ENCODE data around the gene NUBPL.
"Not testable (repeated sequence)": the region's sequence is repeated elsewhere in the genome, so short reads cannot be mapped to it uniquely, and the experiment has no call there.

Gene NUBPL

DNA sequence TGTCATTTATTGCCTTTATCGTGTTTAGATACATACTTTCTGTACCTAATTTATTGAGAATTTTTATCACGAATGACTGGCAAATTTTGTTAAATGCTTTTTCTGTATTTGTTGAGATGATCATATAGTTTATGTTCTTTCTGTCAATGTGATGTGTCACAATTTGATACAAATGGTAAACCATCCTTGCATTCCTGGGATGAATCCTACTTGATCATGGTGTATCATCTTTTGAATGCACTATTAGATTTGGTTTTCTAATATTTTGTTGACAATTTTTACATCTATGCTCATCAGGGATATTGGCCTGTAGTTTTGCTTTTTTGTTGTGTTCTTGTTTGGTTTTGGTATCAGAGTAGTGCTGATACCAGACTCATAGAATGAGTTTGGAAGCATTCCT lies 185.1 kb downstream of the NUBPL start:
- DNase-seq (ENCODE audit: low spot score) = no peak

DNA sequence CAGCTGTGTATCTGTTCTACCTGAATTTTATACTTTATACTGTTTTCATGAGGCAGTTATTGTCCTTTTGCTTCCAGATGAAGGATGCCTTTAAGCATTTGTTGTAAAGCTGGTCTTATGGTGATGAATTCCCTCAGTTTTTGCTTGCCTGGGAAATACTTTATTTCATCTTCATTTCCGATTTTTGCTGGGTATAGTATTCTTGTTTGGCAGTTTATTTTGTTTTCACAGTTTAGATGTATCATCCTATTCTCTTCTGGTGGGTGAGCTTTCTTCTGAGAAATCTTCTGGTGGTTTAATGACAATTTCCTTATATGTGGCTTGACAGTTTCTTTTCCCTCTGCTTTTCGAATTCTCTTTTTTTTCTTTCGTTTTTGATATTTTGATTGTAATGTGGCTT lies 188.1 kb downstream of the NUBPL start:
- DNase-seq (ENCODE audit: low spot score) = no peak

DNA sequence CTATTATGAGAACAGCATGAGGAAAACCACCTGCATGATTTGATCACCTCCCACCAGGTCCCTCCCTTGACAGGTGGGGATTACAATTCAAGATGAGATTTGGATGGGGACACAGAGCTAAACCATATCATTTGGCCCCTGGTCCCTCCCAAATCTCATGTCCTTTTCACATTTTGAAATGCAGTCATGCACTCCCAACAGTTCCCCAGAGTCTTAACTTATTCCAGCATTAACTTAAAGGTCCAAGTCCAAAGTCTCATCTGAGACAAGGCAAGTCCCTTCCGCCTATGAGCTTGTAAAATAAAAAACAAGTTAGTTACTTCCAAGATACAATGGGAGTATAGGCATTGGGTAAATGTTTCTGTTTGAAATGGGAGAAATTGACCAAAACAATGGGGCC lies 189.8 kb downstream of the NUBPL start:
- not testable (repeated sequence) for DNase-seq (ENCODE audit: low spot score)

DNA sequence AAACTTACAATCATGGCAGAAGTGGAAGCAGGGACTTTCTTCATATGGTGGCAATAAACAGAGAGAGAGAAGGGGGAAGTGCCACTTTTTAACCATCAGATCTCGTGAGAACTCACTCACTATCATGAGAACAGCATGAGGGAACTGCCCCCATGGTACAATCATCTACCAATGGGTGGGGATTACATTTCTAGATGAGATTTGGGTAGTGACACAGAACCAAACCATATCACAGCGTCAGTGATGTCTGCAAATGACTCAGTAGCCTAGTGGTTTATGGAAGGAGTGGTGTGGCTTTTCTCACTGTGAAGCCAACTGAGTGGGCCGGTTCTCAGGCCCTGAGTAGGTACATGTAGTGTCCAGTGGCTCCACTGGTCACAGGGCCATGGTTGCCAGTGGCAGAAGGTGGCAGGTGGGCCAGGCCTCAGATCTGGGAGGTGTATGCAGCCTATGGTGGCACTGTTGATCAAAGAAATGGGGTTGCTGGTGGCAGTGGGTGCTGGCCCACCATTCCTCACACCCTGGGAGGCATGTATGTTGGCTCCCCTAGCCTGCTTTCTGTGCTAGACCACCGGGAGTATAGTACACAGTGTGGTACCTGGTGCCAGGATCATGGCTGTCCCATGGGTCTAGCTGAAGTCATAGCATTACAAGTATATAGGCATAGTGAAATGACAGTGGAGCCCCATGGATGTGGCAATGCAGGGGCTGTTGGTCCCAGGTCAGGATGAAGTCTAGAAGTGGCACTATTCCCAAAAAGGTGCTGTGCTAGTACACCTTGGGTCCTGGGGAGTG lies 191.9 kb downstream of the NUBPL start:
- DNase-seq (ENCODE audit: low spot score) = no peak

DNA sequence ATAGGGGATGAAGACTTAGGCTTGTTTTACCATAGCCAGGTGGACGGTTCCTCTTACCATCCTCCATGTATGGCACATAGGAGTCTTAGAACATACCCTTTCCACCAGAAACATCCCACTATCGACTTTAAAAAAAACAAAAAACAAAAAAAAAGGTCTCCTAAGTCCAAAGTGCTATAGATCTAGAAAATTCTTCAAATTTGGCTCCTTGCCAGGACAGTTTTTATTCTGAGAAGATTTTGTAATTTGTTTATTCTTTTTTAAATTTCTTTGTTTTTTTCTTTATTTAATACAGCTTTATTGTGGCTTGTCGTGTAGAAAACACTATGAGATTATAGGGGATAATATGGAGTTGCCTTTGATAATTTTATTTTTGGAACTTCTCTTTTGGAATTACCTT lies 197.7 kb downstream of the NUBPL start:
- no peak for DNase-seq (ENCODE audit: low spot score)

DNA sequence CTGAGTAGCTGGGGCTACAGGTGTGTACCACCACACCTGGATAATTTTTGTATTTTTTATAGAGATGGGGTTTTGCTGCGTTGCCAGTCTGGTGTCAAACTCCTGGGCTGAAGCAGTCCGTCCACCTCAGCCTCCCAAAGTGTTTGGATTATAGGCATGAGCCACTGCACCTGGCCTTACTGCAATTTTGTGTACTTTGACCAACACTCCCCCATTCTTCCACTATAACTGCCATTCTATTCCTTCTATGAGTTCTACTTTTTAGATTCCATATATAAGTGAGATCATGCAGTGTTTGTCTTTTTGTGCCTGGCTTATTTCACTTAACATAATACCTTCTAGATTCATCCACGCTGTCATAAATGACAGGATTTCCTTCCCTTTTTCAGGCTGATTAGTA lies 199.1 kb downstream of the NUBPL start:
- DNase-seq (ENCODE audit: low spot score) = no peak

DNA sequence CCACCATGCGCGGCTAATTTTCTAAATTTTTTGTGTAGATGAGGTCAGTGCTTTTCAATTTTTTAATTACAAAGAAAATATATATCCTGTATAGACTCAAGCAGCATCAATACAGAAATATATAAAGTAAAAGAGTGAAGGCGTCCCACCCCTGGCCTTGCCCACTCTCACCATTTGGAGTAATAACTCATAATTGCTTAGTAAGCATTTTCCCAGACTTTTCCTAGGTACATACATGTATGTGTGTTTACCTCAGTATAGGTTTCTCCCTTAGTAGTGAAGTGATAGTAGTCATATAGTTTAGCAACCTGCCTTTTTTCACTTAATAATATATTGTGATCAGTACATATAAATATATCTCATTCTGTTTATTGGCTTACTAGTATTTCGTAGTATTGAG lies 200.1 kb downstream of the NUBPL start:
- DNase-seq (ENCODE audit: low spot score) = no peak

DNA sequence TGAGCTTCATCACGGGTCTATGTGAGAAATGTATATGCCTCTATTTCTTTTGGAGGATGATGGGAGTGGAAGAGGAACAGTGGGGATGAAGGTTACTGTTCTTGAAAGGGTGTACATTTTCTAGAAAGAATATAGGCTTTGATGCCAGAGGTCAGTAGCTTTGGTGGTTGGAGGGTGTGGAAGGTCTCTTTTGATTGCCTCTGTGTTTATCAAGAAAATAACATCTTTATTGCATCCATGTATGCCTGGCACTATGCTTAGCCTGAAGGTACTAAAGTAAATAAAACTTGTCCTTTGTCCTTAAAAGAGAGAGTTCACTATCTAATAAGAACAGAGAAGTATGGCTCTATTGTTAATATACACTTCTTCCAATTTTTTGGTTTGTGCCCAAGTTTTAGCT lies 201.8 kb downstream of the NUBPL start:
- no peak for DNase-seq (ENCODE audit: low spot score)

DNA sequence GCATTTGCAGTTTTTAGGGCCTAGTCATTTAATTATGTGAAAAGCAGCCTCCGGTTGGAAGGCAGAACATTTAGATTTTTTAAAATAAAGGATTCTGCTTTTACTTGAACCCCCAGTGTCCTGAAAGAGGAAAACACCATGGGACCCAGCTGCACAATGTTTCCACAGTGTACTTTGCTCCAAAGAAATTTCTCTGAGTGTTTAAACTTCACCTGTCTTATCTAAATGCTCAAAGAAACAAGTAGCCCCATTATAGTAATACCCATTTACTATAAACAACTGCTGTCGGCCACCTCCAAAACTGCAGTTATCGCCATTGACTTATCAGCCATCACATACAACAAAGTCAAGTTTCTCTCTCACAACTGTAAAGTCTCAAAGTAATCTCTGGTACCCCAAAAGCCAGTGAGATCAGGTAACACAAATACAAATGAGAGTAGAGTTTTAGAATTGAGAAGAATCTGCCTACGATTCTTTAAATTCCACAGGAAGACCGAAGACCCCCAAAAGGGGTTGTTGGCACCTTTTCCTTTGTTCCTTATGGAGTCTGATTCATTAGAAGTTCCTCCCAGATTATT lies 205.2 kb downstream of the NUBPL start:
- DNase-seq (ENCODE audit: low spot score) = no peak

DNA sequence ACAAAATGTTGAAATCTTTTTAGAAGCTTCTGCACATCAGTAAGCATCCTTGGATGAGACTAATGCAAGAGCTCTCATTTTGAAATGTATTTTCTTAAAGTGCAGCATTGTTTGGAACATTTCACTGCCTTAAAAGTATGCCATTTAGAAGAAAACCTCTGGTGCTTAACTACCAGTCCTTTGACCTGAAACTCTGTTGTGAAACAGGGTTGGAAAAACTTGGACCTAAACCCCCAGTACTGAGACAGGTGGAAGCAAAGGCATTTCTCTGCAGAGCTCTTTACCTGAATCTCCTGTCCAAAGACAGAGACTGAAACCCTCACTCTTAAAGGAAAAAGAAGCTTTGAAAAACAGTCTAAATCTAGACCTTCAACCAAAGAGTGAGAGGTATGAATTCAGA lies 207.2 kb downstream of the NUBPL start:
- DNase-seq (ENCODE audit: low spot score) = no peak

DNA sequence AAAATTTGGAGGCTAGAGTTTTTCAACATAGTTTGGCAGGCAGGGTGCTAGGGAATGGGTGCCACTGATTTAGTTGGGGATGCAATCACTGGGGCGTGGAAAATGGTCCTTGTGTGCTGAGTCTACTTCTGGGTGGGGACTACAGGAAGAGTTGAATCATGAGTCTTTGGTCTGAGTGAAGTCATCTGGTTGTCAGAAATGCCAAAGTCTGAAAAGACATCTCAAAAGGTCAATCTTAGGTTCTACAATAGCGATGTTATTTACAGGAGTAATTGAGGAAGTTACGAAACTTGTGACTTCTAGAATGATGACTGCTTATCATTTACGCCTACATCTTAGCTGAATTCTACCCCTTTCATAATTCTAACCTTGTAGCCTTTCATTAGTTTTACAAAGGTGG lies 209.1 kb downstream of the NUBPL start:
- DNase-seq (ENCODE audit: low spot score) = no peak

DNA sequence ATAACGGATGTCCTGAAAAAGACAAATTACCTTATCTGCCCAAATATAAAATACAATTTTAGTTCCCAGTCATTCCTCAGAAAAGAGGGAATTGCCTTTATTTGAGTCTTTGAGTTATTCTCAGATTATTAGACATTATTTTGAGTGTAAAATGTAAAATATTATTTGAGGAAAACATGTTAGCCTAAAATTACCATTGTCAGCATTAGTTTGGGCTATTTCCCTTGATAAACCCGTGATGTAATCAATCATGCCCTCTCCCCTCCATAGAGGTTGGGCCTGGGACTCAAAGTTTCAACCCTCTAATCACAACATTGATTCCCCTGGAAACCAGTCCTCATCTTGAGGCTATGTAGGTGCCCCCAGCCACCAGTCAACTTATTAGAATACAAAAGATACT lies 213.4 kb downstream of the NUBPL start:
- DNase-seq (ENCODE audit: low spot score) = no peak

DNA sequence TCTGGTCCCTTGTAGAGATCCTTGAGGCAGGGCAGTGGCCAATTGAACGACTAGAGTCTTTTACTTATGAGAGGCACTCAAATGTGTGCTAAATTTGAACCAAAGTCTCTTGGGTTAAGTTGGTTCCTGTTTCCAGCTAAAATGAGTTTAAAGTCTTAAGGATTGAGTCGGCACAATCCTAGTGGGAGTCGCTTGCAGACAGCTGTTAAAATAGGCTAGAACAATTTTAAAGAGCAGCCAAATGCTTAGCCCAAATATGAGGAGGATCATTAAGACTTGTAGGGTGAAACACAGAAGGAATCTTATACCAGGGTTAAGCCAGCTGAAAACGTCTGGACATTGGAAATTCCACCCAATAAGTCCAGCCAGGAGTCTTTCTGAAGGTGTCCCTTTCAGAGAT lies 216.1 kb downstream of the NUBPL start:
- DNase-seq (ENCODE audit: low spot score) = no peak

DNA sequence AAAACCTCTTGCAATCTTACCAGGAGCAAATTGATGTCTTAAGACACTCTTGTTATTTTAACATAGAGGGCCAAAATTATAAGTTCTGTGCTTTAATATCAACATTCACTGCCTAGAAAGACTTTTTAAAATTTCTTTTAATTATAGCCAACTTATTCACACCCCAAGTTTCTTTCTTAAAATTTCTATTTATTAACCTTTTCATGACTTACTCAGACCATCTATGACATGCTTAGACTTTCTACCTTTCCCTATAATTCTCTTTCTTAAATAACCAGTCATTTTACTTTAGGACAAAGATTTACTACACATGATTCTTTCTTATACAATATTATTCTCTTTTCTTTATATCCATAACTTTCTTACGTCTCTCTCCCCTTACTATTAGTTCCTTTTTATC lies 220.4 kb downstream of the NUBPL start:
- peak; percentile 1 for DNase-seq (ENCODE audit: low spot score)

DNA sequence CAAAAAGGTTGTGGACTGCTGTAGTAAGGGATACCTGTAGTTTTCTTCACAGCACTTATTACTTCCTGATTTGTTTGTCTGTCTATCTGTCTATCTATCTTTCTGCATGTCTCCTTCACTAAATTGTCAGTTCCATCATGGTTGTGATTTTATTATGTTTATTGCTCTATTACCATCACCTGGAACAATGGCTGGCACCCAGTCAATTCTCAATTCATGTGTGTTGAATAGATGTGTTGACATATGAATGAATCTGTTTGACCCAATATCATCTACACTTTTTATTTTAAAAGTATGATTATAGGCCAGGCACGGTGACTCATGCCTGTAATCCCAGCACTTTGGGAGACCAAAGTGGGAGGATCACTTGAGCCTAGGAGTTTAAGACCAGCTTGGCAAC lies 224.4 kb downstream of the NUBPL start:
- no peak for DNase-seq (ENCODE audit: low spot score)

DNA sequence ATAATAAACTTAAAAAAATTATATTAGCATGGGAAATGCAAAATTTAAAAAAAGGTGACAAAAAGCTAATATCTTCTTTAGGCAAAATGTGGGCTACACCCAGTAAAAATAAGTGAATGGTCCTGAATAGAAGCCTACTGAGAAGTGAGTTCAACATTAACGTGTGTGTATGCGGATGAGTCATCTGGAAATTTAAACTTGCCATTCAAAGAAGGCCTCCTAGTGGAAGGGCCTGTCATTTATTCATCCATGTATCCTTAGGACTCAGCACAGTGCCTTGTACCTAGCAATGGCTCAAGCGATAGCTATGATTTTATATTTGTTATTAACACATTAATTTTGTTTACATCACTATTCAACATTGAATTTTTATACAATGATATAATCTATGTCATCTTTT lies 226.2 kb downstream of the NUBPL start:
- no peak for DNase-seq (ENCODE audit: low spot score)

DNA sequence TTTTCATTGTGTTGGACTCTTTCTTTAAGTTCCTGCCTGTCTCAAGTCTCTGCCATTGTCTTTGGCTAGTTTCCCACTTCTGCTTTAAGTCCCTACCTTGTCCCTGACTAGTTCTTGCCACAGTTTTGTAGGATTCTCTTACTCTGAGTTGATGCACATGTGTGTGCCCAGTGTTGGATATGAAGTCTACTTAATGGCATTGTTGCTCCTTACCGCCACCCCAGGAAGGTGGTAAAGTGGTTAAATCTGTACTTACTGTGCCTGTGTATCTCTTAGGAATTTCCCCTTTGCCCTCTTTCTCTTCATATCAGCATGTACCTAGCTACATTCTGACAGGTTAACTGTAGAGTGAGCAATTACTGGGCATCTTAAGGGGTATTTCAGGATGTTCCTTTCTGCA lies 227.1 kb downstream of the NUBPL start:
- DNase-seq (ENCODE audit: low spot score) = no peak

DNA sequence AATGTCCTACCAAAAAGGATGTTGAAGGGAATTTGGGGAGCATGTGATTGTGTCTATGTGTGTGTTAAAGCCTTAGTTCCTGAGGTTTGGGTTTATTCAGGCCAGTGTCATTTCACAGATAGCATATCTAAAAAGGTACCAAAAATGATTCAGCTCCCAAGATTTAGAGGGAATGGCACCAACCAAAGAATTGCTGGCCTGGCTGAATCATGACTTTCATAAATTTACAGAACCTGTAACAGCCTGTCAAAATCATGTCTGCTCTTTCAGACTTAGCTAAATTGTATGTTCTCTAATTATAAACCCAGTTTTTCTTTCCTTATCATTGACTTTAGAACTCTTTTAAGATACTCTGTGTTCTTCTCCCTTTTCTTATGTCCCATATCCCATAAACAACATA lies 231.5 kb downstream of the NUBPL start:
- DNase-seq (ENCODE audit: low spot score) = no peak

DNA sequence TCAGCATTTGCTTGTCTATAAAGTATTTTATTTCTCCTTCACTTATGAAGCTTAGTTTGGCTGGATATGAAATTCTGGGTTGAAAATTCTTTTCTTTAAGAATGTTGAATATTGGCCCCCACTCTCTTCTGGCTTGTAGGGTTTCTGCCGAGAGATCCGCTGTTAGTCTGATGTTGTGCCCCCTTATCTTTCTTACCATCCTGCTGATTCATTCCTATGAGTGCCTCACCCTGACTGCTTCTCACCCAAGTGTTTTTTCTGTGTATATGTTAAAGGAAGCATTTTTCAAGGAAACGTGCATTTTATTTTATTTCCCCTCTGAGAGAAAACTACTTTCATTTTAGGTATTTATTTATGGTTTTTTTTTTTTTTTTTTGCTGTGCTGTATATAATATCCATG lies 236.7 kb downstream of the NUBPL start:
- DNase-seq (ENCODE audit: low spot score) = not testable (repeated sequence)

DNA sequence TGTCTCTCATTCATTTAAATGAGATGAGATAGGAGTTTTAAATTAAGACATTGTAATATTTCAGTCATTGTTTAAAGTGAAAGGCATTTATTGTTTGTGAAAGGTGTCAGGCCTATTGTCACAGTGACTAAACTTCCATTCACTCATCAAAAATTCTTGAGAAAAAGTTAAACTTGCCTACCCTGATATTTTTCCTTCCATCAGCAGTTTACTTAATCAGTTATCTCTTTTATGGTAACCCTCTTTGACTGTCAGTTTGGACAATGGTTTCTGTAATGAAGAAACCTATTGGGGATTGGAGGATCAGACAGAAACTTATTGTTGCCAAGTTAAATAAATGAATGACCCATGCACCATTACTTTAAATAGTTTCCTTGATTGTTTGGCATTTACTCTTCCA lies 241.6 kb downstream of the NUBPL start:
- no peak for DNase-seq (ENCODE audit: low spot score)

DNA sequence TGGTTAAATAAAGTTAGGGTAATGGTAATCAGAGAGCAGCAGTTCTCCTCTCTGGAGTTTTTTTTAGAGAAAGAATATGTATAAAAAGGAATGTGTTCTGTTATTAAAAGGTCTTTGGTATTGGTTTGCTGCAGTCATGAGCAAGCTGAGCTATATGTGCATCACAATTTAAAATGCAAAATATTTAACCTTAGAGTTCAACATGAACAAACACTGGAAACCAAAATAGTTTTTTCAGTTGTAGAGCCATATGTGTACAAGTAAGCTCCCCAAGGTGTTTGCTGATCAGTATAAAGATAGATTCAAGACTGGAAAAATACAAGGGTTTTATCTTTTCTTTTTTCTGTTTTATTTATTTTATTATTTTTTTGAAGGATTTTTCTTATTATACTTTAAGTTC lies 245.0 kb downstream of the NUBPL start:
- DNase-seq (ENCODE audit: low spot score) = no peak

DNA sequence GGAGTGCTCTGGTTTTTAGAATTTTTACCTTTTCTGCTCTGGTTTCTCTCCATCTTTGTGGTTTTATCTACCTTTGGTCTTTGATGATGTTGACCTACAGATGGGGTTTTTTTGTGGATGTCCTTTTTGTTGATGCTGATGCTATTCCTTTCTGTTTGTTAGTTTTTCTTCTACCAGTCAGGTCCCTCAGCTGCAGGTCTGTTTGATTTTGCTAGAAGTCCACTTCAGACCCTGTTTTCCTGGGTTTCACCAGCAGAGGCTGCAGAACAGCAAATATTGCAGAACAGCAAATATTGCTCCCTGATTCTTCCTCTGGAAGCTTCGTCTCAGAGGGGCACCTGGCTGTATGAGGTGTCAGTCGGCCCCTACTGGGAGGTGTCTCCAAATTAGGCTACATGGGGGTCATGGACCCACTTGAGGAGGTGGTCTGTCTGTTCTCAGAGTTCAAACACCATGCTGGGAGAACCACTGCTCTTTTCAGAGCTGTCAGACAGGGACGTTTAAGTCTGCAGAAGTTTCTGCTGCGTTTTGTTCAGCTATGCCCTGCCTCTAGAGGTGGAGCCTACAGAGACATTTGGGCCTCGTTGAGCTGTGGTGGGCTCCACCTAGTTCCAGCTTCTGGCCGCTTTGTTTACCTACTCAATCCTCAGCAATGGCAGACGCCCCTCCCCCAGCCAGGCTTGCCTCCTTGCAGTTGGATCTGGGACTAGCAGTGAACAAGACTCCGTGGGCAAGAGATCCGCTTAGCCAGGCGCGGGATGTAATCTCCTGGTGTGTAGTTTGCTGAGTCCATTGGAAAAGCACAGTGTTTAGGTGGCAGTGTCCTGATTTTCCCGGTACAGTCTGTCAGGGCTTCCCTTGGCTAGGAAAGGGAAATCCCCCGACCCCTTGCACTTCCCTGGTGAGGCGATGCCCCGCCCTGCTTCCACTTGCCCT lies 250.8 kb downstream of the NUBPL start:
- DNase-seq (ENCODE audit: low spot score) = not testable (repeated sequence)

Data from cerebellar cortex (tissue), 1 donor.